B cell (primary cell): ENCODE results near the gene PDCD4. TPM values are rescaled to one million over a fixed set of nuclear protein-coding genes. Genes with fewer than 3 reads are reported as not detected.

Source experiments
- ATAC-seq: fragments of 200-7000 bp; cut with Tn5 transposase; one replicate; pipeline ENCODE4 v1.10.0; 2021; ENCODE audit warnings: low read depth, mild to moderate bottlenecking, moderate number of reproducible peaks, moderate library complexity
- CTCF ChIA-PET: fragments of 350-600 bp; sonication (Branson Sonifier 250); formaldehyde crosslinking; loops from one replicate; lab custom pipeline; 2021; ENCODE audit warnings: antibody characterized with exemption, inconsistent platforms; lab: Charles Lee
- POLR2A ChIA-PET: fragments of 350-600 bp; sonication (Branson Sonifier 250); formaldehyde crosslinking; loops from one replicate; lab custom pipeline; 2021; ENCODE audit warnings: antibody characterized with exemption; lab: Charles Lee
- DNase-seq: peaks from one replicate; pipeline ENCODE4 v3.0.0; 2013
- H2AFZ ChIP-seq: 2 replicates; pipeline ENCODE4 v1.6.1; 2012; ENCODE audit warnings: mild to moderate bottlenecking, low read depth, low read length; ENCODE audit not compliant: insufficient read depth, poor library complexity, severe bottlenecking
- H3K27ac ChIP-seq, 2 donors: 1 replicate in 1 of 2; 2 replicates in 1 of 2; pipeline ENCODE4 v1.5.1; 2012 to 2013; ENCODE audit warnings: low read length in 2 of 2, mild to moderate bottlenecking in 2 of 2, moderate library complexity in 1 of 2
- H3K27me3 ChIP-seq, 4 experiments: fragments of 200-600 bp in 1 of 4; sonication (generic) in 1 of 4; replicated peaks in 1 of 4; 1 replicate in 2 of 4; 2 replicates in 2 of 4; pipeline versions ENCODE4 v1.6.1 to v1.7.0; 2013 to 2016; ENCODE audit warnings: low read length in 3 of 4, mild to moderate bottlenecking in 2 of 4, mixed read lengths in 1 of 4, moderate library complexity in 1 of 4; ENCODE audit not compliant: insufficient read depth in 4 of 4, control insufficient read depth in 3 of 4; ENCODE audit errors: control extremely low read depth in 1 of 4
- H3K36me3 ChIP-seq, 2 experiments: replicated peaks in 1 of 2; 1 replicate in 1 of 2; 2 replicates in 1 of 2; pipeline versions ENCODE4 v1.6.1 to v1.7.1; 2013; ENCODE audit warnings: low read length in 1 of 2; ENCODE audit not compliant: insufficient read depth in 2 of 2, control insufficient read depth in 1 of 2; ENCODE audit errors: control extremely low read depth in 1 of 2, extremely low read depth in 1 of 2
- H3K4me1 ChIP-seq, 2 donors: fragments of 200-600 bp in 1 of 2; sonication (generic) in 1 of 2; 1 replicate in 1 of 2; 2 replicates in 1 of 2; pipeline versions ENCODE4 v1.5.1 to v1.6.1; 2013 to 2017; ENCODE audit warnings: low read length in 2 of 2; ENCODE audit not compliant: control insufficient read depth in 2 of 2, insufficient read depth in 2 of 2
- H3K4me2 ChIP-seq: replicated peaks from 2 replicates; pipeline ENCODE3; 2012; ENCODE audit warnings: mild to moderate bottlenecking, low read depth, low read length; ENCODE audit not compliant: poor library complexity, severe bottlenecking
- H3K4me3 ChIP-seq, 5 experiments: fragments of 200-600 bp in 1 of 5; sonication (generic) in 1 of 5; 1 replicate in 3 of 5; 2 replicates in 2 of 5; pipeline versions ENCODE4 v1.5.1 to v1.7.0; 2011 to 2016; ENCODE audit warnings: low read length in 4 of 5, mild to moderate bottlenecking in 4 of 5, low read depth in 2 of 5, control low read depth in 1 of 5, moderate library complexity in 1 of 5; ENCODE audit not compliant: insufficient read depth in 1 of 5; ENCODE audit errors: control extremely low read depth in 1 of 5, extremely low read depth in 1 of 5
- H3K79me2 ChIP-seq: fragments of 200-600 bp; sonication (generic); one replicate; pipeline ENCODE4 v1.6.0; 2016; ENCODE audit warnings: low read length; ENCODE audit not compliant: control insufficient read depth, insufficient read depth
- H3K9ac ChIP-seq: fragments of 200-600 bp; sonication (generic); 2 replicates; pipeline ENCODE4 v1.6.1; 2017; ENCODE audit warnings: mild to moderate bottlenecking, low read length, moderate library complexity
- H3K9me3 ChIP-seq, 3 donors: one replicate each; pipeline versions ENCODE4 v1.6.1 to v1.7.1; 2013; ENCODE audit warnings: low read length in 2 of 3; ENCODE audit not compliant: control insufficient read depth in 2 of 3, insufficient read depth in 1 of 3; ENCODE audit errors: control extremely low read depth in 1 of 3
- H4K20me1 ChIP-seq: 2 replicates; pipeline ENCODE4 v1.6.0; 2012; ENCODE audit warnings: mild to moderate bottlenecking, low read length; ENCODE audit not compliant: insufficient read depth, control insufficient read depth, poor library complexity, severe bottlenecking
- H3K27ac Mint-ChIP-seq: one replicate; pipeline ENCODE4 v1.8.0; 2021; ENCODE audit warnings: mixed read lengths
- H3K27me3 Mint-ChIP-seq: one replicate; pipeline ENCODE4 v1.8.0; 2021; ENCODE audit warnings: mixed read lengths
- H3K4me1 Mint-ChIP-seq: one replicate; pipeline ENCODE4 v1.8.0; 2021; ENCODE audit warnings: mixed read lengths
- H3K4me3 Mint-ChIP-seq: one replicate; pipeline ENCODE4 v1.8.0; 2021; ENCODE audit warnings: mixed read lengths
- H3K9me3 Mint-ChIP-seq: one replicate; pipeline ENCODE4 v1.8.0; 2022; ENCODE audit warnings: mixed read lengths; ENCODE audit not compliant: insufficient read depth
- EZH2 ChIP-seq: IDR thresholded peaks from 2 replicates; pipeline ENCODE4 v1.6.1; 2012; ENCODE audit warnings: borderline replicate concordance, low read depth, mild to moderate bottlenecking, moderate library complexity, low read length; ENCODE audit not compliant: insufficient read depth, poor library complexity, severe bottlenecking
- WGBS: methylation state at CpG from one replicate; pipeline ENCODE4 v1.1.5; 2013; ENCODE audit warnings: missing lambda C conversion rate; ENCODE audit not compliant: insufficient coverage; 5-methylcytosine and 5-hydroxymethylcytosine counted together
- intact Hi-C: fragments of 100-400 bp; cut with micrococcal nuclease; formaldehyde crosslinking; loops from one replicate; pipeline ENCODE4 v1.10.0; 2022
- polyA plus RNA-seq: library from polyadenylated mRNA; depleted of rRNA; stranded (reverse); fragments of >200 nt; gene quantifications from 2 replicates; pipeline ENCODE4 v1.2.3, GENCODE V29; 2012
- total RNA-seq, 2 donors: library from RNA; stranded (reverse); fragments of 120-200 nt in 1 of 2; gene quantifications; 1 replicate in 1 of 2; 2 replicates in 1 of 2; pipeline versions ENCODE4 v1.2.3 to v1.2.4, GENCODE V29; 2013 to 2022
- TF ChIP-seq, protein P1 (sequence below): fragments of 200-600 bp; IDR thresholded peaks from one replicate; pipeline ENCODE4 v1.8.0; 2022; ENCODE audit warnings: antibody characterized with exemption, mild to moderate bottlenecking

PDCD4 gene
- total and polyA plus RNA-seq, 2 donors (not counting 1 experiment from before 2014, with no cell fraction given) = 33.9 to 169 TPM

GRCh38 chr10:110876788-110877187, 5.1 kb downstream of the PDCD4 start:
- H3K4me2 ChIP-seq = no peak overlapping the region
- H3K27ac Mint-ChIP-seq = no peak overlapping the region
- peaks cover 75% of the 10 kb centered on the region for H3K79me2 ChIP-seq
- no peaks in the 10 kb centered on the region for H3K27me3 Mint-ChIP-seq
- H3K27ac ChIP-seq = peak overlapping the region in 1 of 2 donors; percentile 62
- ChIA-PET POLR2A (interaction anchor here (0.6 to 1.5 kb wide), 2 partner anchors 35 to 73 kb away, joined by 4 to 5 read pairs; no protein-coding TSS in a partner anchor), CTCF (interaction anchor here (0.6 to 10.5 kb wide), 12 partner anchors 11 to 131 kb away, joined by 3 to 93 read pairs (median 5); no protein-coding TSS in a partner anchor)
- peaks cover 12% of the 10 kb centered on the region in 2 donors for H3K4me1 ChIP-seq
- no peak for TF ChIP-seq EZH2
- TF ChIP-seq, protein P1, sequence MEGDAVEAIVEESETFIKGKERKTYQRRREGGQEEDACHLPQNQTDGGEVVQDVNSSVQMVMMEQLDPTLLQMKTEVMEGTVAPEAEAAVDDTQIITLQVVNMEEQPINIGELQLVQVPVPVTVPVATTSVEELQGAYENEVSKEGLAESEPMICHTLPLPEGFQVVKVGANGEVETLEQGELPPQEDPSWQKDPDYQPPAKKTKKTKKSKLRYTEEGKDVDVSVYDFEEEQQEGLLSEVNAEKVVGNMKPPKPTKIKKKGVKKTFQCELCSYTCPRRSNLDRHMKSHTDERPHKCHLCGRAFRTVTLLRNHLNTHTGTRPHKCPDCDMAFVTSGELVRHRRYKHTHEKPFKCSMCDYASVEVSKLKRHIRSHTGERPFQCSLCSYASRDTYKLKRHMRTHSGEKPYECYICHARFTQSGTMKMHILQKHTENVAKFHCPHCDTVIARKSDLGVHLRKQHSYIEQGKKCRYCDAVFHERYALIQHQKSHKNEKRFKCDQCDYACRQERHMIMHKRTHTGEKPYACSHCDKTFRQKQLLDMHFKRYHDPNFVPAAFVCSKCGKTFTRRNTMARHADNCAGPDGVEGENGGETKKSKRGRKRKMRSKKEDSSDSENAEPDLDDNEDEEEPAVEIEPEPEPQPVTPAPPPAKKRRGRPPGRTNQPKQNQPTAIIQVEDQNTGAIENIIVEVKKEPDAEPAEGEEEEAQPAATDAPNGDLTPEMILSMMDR = no peak
- H3K4me3 Mint-ChIP-seq = no peak overlapping the region
- H3K9me3 Mint-ChIP-seq = no peaks in the 10 kb centered on the region
- no peak for ATAC-seq
- peaks cover 0 to 54% of the 10 kb centered on the region in 2 experiments for H3K36me3 ChIP-seq
- intact Hi-C loops = no loop called here
- H3K9me3 ChIP-seq = no peaks in the 10 kb centered on the region
- H3K4me3 ChIP-seq = no peak overlapping the region
- H3K4me1 Mint-ChIP-seq = peaks cover 42% of the 10 kb centered on the region
- no peak overlapping the region for H2AFZ ChIP-seq
- H4K20me1 ChIP-seq = peaks cover 30% of the 10 kb centered on the region
- no peak for DNase-seq
- WGBS = no CpG with 5 or more reads among the region's 1 CpG
- no peak overlapping the region for H3K9ac ChIP-seq
- H3K27me3 ChIP-seq = no peaks in the 10 kb centered on the region

DNA sequence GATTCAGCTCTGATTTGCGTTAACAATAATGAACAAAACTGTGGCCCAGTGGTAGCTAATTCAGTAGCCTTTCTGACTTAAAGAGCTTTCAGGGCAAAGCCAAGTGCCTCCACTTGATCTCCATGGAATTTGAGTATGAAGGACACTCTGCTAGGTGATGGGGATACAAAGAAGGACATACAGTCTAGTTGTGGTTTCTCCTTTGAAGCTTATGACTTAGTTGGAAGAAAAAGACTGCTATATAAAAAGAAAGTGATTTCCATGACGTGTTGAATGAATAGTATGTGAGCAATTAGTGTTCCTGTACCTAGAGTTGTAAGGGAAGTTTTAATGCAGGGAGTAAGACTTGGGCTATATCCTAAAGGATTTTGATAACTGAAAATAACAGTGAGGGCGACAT, 8.3 kb downstream of the PDCD4 start:
- no peak overlapping the region for H3K4me2 ChIP-seq
- H3K79me2 ChIP-seq = peaks cover 49% of the 10 kb centered on the region
- Mint-ChIP-seq H3K4me3 (no peak overlapping the region), H3K4me1 (peaks cover 43% of the 10 kb centered on the region), H3K27me3 (no peaks in the 10 kb centered on the region), H3K27ac (peak overlapping the region; percentile 6), H3K9me3 (no peaks in the 10 kb centered on the region)
- H3K27me3 ChIP-seq = no peaks in the 10 kb centered on the region
- no peak overlapping the region for H3K27ac ChIP-seq
- TF ChIP-seq, protein P1 = no peak
- no peak for TF ChIP-seq EZH2
- H3K4me1 ChIP-seq = peaks cover 5 to 10% of the 10 kb centered on the region in 2 donors
- no peak overlapping the region for H3K9ac ChIP-seq
- H4K20me1 ChIP-seq = peaks cover 27% of the 10 kb centered on the region
- POLR2A ChIA-PET = interaction anchor here (1.2 to 1.3 kb wide), 2 partner anchors 8 to 38 kb away, joined by 3 to 5 read pairs; partner anchors contain the start of gene PDCD4
- intact Hi-C loops = no loop called here
- DNase-seq (no peak), ATAC-seq (no peak)
- 91% methylated on average over 3 of the region's 3 CpGs for WGBS
- H3K9me3 ChIP-seq = no peaks in the 10 kb centered on the region
- H2AFZ ChIP-seq = no peak overlapping the region
- CTCF ChIA-PET = interaction anchor here (1.2 to 10.5 kb wide), 4 partner anchors 13 to 134 kb away, joined by 3 to 93 read pairs (median 8); no protein-coding TSS in a partner anchor
- no peak overlapping the region for H3K4me3 ChIP-seq
- H3K36me3 ChIP-seq = peaks cover 0 to 86% of the 10 kb centered on the region in 2 experiments
